ENCODE data around the gene MRPL10. TPM values are rescaled to one million over a fixed set of nuclear protein-coding genes. Genes with fewer than 3 reads are reported as not detected.

MRPL10 gene
- total and polyA plus RNA-seq, 2 donors (not counting 3 experiments of a cell fraction or from before 2014, with no cell fraction given): 43.4 to 84.0 TPM

GRCh38 chr17:47778184-47778635, 53.1 kb downstream of the MRPL10 start:
- Histone ChIP-seq H4K20me1 (replicated peaks; ENCODE audit: control insufficient read depth, extremely low read depth, insufficient read depth, low read length) (no peaks in the 10 kb centered on the region), H3K4me3 (replicated peaks in 1 of 3; ENCODE audit: insufficient read depth in 1 of 3, low read depth in 1 of 3, low read length in 3 of 3) (no peak overlapping the region), H3K27me3 (ENCODE audit: control insufficient read depth in 2 of 2, insufficient read depth in 2 of 2, low read length in 2 of 2) (peaks cover 15 to 22% of the 10 kb centered on the region in 2 experiments), H3K4me2 (ENCODE audit: insufficient read depth, low read length) (no peak overlapping the region), H2AFZ (ENCODE audit: low read depth, low read length) (no peak overlapping the region), H3K79me2 (ENCODE audit: control insufficient read depth, insufficient read depth, low read length) (no peaks in the 10 kb centered on the region), H3K36me3 (ENCODE audit: control insufficient read depth in 2 of 2, extremely low read depth in 1 of 2, insufficient read depth in 2 of 2, low read length in 2 of 2) (no peaks in the 10 kb centered on the region), H3K9me1 (replicated peaks; ENCODE audit: control insufficient read depth, extremely low read depth, insufficient read depth, low read length) (no peaks in the 10 kb centered on the region), H3K9me3 (replicated peaks; ENCODE audit: control insufficient read depth, insufficient read depth, low read length) (no peaks in the 10 kb centered on the region), H3K9ac (replicated peaks; ENCODE audit: extremely low read depth, insufficient read depth, low read length) (no peak overlapping the region), H3K4me1 (ENCODE audit: control insufficient read depth, extremely low read depth, insufficient read depth, low read length) (no peaks in the 10 kb centered on the region), H3K27ac (ENCODE audit: insufficient read depth, low read depth, low read length) (no peak overlapping the region)
- no peak for TF ChIP-seq POLR2A (IDR thresholded peaks at IDR 0.05; ENCODE audit: low read depth, low read length)
- no peak for TF ChIP-seq GATA2 (IDR thresholded peaks at IDR 0.05; ENCODE audit: insufficient read depth, insufficient read length, low read depth, low read length)
- no peak for TF ChIP-seq FOS (IDR thresholded peaks at IDR 0.05; ENCODE audit: borderline replicate concordance, insufficient read depth, low read length)
- peak; percentile 48 for TF ChIP-seq EZH2 (IDR thresholded peaks at IDR 0.05; ENCODE audit: borderline replicate concordance, low read depth, low read length, severe bottlenecking)
- intact Hi-C loops (cut with micrococcal nuclease): no loop called here
- CTCF ChIA-PET: interaction anchor here (0.8 to 2.3 kb wide), 2 partner anchors 15 to 24 kb away, joined by 3 to 10 read pairs; no protein-coding TSS in a partner anchor
- FAIRE-seq (no peak), DNase-seq (ENCODE audit: low read depth, low spot score) (no peak)
- POLR2A ChIA-PET: no interaction called here
- dilution Hi-C loops (cut with MboI; ENCODE audit: extremely low pct_ligation_motif_present, low sequenced_read_pairs): no loop called here
- BruUV-seq (replicated peaks): no TSS peak

DNA sequence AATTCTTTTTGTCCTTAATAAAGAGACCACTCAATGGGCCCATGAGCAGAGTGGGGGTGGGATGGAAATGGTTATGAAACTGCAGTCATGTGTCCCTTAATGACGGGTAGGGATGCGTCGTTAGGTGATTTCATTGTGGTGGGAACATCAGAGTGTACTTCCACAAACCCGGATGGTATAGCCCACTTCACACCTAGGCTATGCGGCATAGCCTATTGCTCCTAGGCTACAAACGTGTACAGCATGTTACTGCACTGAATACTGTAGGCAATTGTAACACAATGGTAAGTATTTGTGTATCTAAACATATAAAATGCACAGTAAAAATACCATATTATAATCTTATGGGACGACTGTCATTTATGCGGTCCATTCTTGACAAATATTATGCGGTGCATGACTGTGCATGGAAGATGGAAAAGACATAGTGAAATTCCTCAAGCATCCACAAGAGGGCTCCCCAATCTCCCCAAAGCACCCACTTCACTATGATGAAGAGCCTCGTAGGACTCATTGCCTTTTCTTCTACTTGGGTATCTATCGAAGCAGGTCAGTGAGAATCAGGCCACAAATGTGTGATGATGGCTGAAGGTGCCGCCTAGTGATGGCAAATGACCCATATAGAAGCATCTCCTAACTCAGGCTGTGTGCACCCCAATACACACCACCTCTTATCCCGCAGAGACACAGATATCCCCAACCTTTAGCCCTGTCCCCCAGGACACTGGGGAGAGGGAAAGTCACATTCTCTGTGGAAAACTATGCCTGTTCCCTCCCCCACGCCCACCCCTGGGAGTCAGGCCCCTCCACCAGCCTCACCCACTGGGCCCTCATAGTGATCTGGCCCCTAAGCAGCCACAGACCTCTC, 54.8 kb downstream of the MRPL10 start:
- dilution Hi-C loops (cut with MboI; ENCODE audit: extremely low pct_ligation_motif_present, low sequenced_read_pairs): no loop called here
- intact Hi-C loops (cut with micrococcal nuclease): loop anchor here (1.0 to 2.0 kb wide), 3 partner anchors 26 to 54 kb away; partner anchors contain the start of genes LRRC46, MRPL10 and OSBPL7
- Histone ChIP-seq H3K4me3 (replicated peaks in 1 of 3; ENCODE audit: insufficient read depth in 1 of 3, low read depth in 1 of 3, low read length in 3 of 3) (no peak overlapping the region), H4K20me1 (replicated peaks; ENCODE audit: control insufficient read depth, extremely low read depth, insufficient read depth, low read length) (no peaks in the 10 kb centered on the region), H3K27ac (ENCODE audit: insufficient read depth, low read depth, low read length) (no peak overlapping the region), H3K27me3 (ENCODE audit: control insufficient read depth in 2 of 2, insufficient read depth in 2 of 2, low read length in 2 of 2) (peaks cover 13 to 22% of the 10 kb centered on the region in 2 experiments), H3K36me3 (ENCODE audit: control insufficient read depth in 2 of 2, extremely low read depth in 1 of 2, insufficient read depth in 2 of 2, low read length in 2 of 2) (no peaks in the 10 kb centered on the region), H3K4me1 (ENCODE audit: control insufficient read depth, extremely low read depth, insufficient read depth, low read length) (no peaks in the 10 kb centered on the region), H3K9me1 (replicated peaks; ENCODE audit: control insufficient read depth, extremely low read depth, insufficient read depth, low read length) (no peaks in the 10 kb centered on the region), H3K4me2 (ENCODE audit: insufficient read depth, low read length) (no peak overlapping the region), H3K9ac (replicated peaks; ENCODE audit: extremely low read depth, insufficient read depth, low read length) (no peak overlapping the region), H3K9me3 (replicated peaks; ENCODE audit: control insufficient read depth, insufficient read depth, low read length) (no peaks in the 10 kb centered on the region), H2AFZ (ENCODE audit: low read depth, low read length) (no peak overlapping the region), H3K79me2 (ENCODE audit: control insufficient read depth, insufficient read depth, low read length) (no peaks in the 10 kb centered on the region)
- DNase-seq (ENCODE audit: low read depth, low spot score) (peak; percentile 40), FAIRE-seq (peak; percentile 72)
- no TSS peak for BruUV-seq (replicated peaks)
- ChIA-PET POLR2A (no interaction called here), CTCF (interaction anchor here (0.8 to 1.4 kb wide), 4 partner anchors 9 to 113 kb away, joined by 3 to 5 read pairs (median 4); partner anchors contain the start of genes LRRC46 and MRPL10)
- TF ChIP-seq CTCF (IDR thresholded peaks at IDR 0.05; ENCODE audit: extremely low read depth in 1 of 2, insufficient read depth in 1 of 2, low read depth in 1 of 2, low read length in 2 of 2) (peak; percentile 57 to 72), JUN (IDR thresholded peaks at IDR 0.05; ENCODE audit: borderline replicate concordance, insufficient read depth, insufficient read length, low read depth) (no peak)
